ENCODE measurements around the gene TBC1D23.

GRCh38 chr3:100325827-100326226 is 65.0 kb downstream of the TBC1D23 start:
- TF ChIP-seq CTCF (conservative IDR thresholded peaks at IDR 0.05), result no peak
- TF ChIP-seq EZH2 (IDR thresholded peaks at IDR 0.05; ENCODE audit: low read depth), result no peak

Data from PC-9 (cell line).